Loucy (cell line): Measurements from ENCODE around the gene GLIPR1L2.

Source experiments
- CTCF ChIP-seq: fragments of 200-600 bp; sonication (generic); conservative IDR thresholded peaks from 2 replicates; pipeline ENCODE4 v1.5.1; 2014; ENCODE audit warnings: mild to moderate bottlenecking, antibody characterized with exemption, low read length
- EZH2phosphoT487 ChIP-seq: fragments of 200-600 bp; IDR thresholded peaks from 2 replicates; pipeline ENCODE4 v1.6.1; 2018; ENCODE audit warnings: antibody characterized with exemption, mild to moderate bottlenecking, moderate library complexity, borderline replicate concordance

GRCh38 chr12:75404231-75404630 is 13.3 kb downstream of the GLIPR1L2 start:
- no peak for TF ChIP-seq EZH2phosphoT487
- no peak for TF ChIP-seq CTCF
